CMK (cell line): ENCODE results near the gene ASB1.

ENCODE experiments used
- DNase-seq: peaks from one replicate; pipeline ENCODE4 v3.0.0-alpha.2; 2010; ENCODE audit warnings: low read depth

Gene ASB1

DNA sequence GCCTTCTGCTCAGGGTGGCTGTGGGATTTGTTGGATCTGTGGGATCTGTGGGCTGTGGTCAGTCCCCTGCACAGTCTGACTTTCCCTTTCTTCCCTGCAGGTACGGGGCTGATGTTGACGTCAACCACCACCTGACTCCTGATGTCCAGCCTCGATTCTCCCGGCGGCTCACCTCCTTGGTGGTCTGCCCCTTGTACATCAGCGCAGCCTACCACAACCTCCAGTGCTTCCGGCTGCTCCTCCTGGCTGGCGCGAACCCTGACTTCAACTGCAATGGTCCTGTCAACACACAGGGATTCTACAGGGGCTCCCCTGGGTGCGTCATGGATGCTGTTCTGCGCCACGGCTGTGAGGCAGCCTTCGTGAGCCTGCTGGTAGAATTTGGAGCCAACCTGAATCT lies 17.5 kb downstream of the ASB1 start:
- DNase-seq: no peak

DNA sequence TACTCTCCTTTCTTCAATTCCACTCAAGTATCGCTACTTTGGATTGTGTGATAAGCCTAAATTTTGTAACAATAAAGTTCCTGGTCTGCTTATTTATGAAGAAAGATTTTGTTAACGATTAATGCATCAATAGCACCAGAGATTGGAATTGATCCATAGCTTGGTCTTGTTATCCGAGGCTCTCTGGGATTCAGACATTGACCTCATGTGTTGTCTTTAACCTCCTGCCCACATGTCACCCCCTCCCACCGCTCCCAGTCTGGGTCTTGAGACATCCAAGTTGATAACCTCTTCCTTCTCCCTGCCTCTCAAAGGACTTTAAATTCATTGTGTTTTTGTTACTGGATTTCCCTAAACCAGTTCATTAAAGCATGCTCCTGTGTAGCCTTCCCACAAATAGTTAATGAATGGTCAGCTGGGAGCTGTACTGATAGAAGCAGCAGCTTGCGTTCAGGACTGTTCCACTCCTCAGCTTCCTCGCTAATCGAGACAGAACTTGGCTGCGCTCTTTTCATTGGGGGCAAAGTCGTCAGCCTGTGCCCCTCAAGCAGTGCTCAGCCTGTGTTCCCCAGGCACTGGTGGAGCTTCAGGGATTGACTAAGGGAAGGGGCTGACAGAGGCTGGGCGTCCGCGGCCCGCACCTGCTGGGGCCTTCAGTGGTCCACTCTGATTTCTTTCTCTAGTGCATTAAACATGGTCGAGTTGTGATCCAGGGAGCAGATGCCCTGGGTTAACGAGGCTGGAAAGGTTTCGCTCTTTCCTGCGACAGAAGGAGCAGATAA lies 18.9 kb downstream of the ASB1 start:
- DNase-seq: no peak

DNA sequence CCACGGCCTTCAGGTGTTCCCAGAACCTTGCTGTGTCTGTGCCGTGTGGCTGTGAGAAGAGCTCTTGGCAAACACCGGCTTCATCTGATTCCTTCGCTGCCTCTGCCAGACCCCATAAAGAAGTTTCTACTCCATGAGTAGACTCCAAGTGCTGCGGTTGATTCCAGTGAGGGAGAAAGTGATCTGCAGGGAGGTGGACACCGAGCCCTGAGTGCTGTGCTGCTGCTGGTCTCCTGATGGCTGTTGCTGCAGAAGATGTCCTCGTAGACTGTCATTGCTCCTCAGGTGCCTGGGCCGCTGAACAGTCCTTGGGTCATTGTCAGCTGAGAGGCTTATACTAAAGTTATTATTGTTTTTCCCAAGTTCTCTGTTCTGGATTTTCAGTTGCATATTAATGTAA lies 19.6 kb downstream of the ASB1 start:
- no peak for DNase-seq

DNA sequence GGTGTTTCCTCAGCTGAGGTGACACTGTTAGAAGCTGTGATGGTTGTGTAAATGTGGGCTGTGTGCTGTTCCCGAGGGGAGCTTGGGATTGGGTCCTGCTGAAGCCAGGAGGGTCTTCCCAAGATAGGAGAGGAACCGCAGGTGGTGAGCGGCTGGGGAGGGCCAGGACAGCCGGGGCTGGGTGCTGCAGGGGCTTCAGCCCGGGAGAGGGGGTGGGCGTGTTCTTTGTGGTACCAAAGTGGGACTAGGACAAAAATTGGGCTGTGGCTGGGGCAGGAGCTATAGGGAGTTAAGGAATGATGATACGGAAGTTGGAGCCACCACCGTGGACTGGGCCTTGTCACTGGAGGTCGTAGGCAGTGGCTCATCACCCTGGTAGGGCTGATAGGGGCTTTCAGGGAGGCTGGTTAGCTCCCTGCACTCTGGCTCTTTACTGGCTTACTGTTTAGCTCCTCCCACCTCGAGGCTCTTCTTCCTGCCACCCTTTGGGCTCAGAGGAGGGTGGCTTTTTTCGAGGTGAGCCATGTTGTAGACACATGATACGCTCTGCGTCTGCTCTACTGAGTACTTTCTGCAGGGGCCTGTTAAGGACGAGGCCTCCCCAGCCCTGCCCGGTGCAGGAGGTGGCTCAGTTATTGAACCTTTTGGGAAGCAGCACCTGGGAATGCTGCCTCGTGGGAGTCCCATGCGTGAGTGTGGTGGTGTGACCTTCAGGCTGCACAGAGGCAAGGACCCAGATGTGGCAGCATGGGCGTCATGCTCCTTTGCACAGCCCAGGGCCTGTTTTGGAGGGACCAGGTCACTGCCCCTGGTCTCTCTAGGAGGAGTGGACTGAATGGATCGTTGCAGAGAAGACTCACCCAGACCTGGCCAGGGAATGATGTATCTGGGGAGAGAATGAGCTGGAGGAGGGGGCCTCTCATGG lies 21.6 kb downstream of the ASB1 start:
- no peak for DNase-seq

DNA sequence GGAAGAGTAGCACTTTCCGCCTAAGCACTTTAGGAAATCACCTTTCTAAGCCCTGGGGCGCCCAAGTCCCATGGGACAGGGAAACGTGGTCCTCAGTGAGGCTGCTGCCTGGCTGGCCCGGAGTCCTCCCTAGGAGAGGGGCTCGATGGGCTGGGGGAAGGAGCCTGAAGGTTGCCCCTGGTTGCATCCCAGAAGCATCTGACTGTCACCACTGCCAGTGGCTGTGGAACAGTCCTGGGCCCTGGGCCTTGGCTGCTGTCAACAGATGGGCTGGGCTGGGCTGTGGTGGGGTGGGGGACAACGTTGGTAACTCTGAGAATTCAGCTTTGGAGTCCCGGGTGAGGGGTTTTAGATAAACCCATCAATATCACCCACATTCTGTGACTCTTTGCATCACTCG lies 22.5 kb downstream of the ASB1 start:
- DNase-seq: no peak

DNA sequence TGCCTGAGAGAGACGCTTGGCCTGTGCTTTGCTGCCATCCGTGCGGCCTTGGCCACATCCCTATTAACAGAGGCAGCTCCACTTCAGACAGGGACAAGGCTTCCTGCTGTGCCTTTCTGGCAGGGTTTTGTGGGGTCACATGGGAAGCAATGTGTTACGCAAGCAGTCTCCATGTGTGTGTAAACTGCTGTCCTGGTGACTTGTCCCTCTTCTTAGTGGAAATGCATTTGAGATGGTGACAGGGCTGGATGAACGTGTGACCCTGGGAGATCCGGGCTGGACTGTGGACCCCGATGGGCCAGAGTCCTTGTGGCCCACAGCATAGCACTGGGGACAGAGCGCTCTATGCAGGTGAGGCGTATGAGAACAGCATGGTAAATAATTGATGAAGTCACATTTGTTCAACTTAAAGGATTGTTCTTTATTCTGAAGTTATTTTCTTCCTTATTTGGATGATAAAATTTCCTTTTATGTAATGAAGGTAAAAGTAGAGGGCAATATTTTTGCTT lies 23.2 kb downstream of the ASB1 start:
- DNase-seq: no peak

DNA sequence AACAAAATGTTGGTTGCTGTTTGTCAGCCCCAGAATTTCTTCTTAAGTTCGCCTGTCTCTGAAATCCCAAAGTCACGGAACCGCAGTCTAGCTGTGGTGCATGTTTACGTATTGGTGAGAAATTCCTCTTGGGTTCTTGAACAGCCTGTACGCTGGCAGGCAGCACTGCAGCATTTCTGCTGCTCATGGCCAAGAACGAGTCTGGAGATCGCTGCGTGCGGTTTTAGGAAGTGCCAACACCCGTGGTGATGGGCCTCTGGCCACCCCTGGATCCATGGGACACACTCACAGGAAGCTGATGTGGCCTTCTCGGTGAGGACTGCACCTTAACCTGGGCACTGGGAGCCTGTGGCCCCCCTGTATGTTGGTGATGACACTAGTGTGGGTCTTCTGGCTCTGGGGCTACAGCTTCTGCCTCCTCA lies 23.7 kb downstream of the ASB1 start:
- no peak for DNase-seq

DNA sequence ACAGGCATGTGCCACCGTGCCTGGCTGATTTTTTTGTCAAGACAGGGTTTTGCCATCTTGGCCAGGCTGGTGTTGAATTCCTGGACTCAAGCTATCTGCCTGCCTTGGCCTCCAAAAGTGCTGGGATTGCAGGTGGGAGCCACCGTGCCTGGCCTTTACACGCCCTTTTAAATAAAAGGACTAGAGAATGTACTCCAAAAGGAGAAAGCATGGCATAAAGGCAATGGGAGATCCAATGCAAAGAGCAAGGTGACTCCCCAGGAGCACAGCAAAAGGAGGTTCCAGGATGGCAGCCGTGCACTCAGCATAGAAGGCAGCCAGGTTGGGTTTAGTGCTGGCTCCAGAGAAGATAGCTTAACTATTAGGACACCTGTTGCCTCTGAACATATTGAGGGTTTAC lies 27.1 kb downstream of the ASB1 start:
- no peak for DNase-seq

DNA sequence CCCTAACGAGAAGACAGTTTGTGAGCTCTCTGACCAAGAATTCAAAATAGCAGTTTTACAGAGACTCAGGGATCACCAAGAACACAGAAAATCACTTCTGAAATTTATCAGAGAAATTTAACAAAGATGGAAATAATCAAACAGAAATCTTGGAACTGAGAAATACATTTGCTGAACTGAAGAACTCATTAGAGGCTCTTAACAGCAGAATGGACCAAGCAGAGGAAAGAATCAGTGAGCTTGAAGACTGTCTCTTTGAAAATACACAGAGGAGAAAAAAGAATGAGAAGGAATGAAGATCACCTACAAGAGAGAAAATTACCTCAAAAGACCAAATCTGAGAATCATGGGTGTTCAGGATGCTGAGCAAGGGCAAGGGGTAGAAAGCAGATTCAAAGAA lies 29.7 kb downstream of the ASB1 start:
- DNase-seq: no peak

DNA sequence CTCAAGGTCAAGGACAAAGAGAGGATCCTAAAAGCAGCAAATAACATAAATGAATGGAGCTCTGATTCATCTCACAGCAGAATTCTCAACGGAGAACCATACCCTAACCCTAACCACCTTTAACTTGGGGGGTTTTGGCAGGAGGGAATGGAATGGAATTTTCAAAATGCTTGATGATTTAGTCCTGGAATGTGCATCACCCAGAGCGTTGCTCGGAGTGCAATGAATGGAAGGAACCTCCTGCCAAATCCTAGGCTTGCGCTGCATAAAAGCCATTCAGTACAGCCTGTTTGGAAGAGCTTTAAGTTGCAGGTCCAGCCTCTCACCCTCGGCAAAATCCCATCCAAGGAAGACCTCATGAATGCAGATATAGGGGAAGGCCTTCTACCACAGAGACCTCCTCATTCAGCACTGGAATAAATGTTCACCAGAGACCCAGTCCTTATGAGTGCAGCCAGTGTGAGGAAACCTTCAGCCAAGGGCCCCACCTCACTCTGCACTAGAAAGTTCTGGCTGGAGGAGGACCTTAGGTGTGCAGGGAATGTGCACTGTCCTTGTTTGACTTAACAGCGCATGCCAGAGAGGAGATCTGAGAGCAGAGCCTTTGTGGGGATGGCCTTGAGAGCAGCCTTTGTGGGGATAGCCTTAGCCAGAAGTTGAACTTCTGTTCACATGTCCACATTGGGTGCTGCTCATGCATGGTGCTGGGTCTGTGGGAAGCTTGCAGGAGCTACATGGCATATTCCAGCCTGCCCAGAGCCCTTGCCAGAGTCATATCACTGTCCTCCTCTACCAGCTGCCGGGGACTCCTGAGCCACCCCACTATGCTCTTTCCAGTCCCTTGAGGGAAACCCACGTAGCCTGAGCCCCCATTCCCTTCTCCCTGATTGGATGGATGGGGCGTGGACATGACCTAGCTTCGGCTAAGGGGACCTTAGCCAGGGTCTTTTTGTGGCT lies 30.5 kb downstream of the ASB1 start:
- DNase-seq: no peak

DNA sequence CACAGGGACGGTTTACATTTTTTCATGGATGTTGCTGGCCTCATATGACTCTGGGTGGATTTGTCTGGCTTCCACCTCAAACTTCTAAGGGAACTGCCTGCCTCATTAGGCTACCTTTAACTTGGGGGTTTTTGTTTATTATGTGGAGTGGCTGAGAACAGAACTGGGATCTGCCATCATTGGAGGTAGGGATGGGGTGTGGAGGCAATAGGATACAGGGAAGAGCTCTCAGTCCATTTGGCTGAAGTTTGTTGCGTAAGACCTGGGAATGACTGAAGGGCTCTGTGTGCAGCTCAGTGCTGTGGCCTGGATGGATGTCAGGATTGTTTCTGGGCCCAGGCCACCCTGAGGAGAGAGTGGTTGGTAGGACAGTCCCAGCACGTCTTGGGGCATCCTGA lies 31.2 kb downstream of the ASB1 start:
- no peak for DNase-seq

DNA sequence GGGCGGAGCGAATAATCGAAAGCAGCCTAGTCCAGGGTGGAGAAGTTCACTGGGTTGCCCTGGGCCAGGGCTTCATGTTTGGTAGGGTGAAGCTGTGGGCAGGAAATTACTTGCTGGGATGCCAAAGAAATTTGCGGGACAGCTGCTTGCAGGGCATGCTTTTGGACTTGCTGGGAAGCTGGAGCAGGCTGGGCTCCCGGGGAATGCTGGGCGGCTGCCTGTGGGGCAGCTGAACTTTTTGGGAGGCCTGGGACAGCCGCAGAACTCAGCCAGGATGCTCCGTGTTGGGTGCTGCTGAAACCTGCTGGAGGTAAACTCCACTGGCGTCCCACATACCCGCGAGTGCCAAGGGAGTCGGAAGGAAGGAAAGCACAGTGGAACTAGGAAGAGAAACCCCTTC lies 31.9 kb downstream of the ASB1 start:
- no peak for DNase-seq

DNA sequence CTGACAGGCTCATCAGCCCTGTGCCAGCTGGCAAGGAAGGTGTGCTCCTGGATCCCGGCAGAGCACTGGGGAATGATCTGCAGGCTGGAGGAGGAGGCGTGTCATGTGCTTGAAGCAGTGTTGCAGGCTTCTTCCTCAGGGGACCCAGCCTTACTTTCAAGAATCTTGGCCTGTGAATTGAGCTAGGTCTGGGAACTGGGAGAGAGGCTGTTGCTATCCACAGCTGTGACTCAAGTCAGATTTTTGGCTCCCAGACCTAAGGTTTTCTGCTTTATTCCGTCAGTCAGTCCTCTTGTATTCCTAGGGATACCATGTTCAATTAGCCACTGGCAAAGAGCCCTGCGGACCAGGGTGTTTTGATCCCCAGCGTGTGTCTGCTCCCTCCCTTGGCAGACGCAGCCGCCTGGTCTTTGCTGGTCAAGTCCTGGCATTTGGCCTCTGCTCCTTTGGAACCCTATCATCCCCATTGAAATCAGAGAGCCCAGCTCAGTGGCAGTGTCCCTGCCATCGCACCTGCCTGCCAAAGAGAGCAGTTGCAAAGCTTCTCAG lies 32.4 kb downstream of the ASB1 start:
- no peak for DNase-seq

DNA sequence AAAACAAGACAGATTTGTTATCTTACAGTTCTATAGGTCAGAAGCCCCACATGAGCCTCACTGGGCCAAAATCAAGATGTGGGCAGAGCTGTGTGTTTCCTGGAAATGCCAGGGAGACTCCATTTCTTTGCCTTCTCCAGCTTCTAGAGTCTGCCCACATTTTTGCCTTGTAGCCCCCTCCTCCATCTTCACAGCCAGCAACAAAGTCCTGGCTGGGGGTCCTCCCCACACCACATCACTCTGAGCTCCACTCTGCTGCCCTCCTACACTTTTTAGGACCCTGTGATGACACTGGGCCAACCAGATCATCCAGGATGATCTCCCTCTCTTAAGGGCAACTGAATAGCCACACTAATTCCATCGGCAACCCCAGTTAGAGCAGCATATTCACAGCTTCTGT lies 34.3 kb downstream of the ASB1 start:
- DNase-seq: no peak

DNA sequence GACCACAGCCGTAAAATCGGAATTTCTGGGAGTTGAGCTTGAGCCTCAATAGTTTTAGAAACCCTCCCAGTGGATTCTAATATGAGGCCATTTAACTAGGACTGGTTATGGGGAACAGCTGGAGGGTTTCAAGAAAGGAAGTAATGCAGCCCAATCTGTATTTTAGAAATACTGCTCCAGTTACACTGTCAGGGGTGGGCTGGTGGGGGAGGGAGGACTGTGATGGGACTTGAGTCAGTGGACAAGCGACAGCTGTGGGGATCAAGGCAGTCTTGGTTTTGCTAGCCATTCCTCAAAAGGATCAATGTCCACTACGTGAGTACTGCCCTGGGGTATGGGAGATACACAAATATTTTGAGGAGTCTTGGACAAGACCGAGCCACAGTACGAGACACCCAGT lies 34.8 kb downstream of the ASB1 start:
- no peak for DNase-seq

DNA sequence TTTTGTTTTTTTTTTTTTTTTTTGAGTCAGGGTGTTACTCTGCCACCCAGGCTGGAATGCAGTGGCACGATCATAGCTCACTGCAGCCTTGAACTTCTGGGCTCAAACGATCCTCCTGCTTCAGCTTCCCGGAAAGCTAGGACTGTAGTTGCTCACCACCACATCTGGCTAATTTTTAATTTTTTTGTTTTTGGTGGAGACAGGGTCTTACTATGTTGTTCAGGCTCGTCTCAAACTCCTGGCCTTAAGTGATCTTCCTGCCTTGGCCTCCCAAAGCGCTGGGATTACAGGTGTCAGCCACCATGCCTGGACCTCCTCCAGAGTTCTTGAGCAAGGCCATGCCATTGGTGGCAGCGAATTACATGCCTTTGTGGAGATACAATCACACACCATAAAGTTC lies 35.2 kb downstream of the ASB1 start:
- no peak for DNase-seq

DNA sequence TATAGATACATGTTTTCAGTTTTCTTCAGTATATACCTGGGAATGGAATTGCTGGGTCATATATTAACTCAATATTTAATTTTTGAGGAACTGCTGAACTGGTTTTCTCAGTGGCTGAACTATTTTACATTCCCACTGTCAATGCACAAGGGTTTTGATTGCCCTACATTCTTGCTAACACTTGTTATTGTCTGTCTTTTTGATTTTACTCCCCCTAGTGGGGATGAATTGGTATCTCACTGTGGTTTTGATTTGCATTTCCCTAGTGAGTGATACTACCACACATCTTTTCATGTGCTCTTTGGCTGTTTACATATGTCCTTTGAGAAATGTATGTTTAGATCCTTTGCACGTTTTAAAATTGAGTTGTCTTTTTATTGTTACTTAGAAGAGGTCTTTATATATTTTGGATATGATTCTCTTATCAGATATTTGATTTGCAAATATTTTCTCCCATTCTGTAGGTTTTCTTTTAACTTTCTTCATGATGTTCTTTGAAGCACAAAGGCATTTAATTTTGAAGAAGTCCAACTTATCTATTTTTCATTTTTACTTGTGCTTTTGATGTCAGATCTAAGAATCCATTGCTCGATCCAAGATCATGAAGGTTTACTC lies 36.2 kb downstream of the ASB1 start:
- DNase-seq: peak; percentile 27

DNA sequence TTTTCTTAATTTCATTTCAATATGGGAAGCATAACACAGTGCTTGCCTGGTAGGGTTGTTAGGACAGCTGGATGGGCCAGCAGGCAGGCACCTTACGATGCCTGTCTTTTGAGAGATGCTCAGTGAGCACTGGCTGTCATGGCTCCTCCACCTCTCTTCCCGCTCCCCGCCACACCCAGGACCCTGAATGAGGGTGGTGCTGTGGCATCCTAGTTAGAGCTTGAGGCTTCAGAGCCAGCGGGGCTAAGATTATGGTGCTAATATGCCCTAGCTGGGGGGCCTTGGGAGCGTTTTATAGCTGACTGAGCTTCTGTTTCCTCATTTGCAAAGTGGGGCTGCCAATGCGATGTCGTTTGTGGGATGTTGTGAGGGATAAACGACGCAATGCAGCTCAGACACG lies 37.7 kb downstream of the ASB1 start:
- DNase-seq: no peak

DNA sequence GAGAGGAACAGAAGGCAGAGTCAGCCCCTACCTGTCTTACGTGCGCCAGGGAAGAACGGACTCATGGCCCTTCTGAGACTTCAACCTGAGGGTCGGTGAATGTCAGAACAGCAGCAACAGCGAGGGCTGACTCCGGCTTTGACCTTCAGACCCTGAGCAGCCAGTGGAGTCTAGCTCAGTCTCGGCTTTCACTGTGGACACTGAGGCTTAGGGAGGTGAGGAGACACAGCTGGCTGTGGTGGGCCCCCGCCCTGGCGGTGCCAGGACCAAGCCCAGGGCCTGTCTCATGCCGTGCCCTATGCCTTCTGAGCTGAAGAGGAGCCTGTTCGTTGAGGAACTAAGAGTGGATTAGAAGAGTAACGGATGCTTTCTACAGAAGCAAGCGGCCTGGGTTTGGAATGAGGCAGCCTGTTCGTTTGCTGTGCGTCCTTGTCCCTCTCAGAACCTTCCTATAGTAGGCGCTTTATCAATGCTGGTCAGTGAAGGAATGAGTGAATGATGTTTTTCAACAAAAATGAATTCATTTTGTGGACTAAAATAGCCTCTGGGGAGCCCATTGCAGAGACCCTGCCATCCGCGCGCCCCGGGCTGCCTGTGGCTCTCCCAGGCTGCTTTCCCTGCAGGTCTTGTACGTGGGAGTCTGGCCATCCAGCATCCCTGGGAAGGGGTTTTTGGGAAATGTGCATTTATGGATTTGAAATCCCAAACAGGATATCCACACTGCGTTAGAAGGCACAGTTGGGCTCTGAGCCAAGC lies 38.9 kb downstream of the ASB1 start:
- no peak for DNase-seq

DNA sequence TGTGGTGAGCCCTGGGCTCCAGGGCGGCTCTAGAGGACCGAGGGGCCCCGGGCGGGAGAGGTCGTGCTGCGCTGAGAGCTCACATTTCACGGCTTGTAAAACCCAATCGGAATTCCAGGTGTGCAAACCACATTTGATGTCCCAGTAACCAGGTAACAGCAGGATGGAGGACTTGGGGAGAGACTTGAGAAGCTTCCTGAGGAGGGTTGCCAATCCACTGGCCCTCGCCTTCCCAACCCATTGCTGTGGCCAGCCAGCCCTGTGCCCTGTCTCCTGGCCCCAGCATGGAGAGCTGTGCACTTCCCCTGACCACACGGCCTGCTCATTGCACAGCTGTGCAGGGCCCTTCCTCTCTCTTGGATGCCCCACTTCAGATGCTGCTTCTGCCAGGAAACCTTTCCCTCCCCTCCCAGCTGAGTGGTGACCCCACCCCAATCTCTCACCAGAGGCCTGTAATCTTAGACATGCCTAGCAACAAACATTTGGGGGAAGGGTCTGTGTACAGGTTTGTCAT lies 39.6 kb downstream of the ASB1 start:
- no peak for DNase-seq
